Osteoblast (primary cell): Measurements from ENCODE around the gene PLD6. TPM values are rescaled to one million over a fixed set of nuclear protein-coding genes. Genes with fewer than 3 reads are reported as not detected.

ENCODE experiments used
- DNase-seq: peaks from one replicate; pipeline ENCODE4 v3.0.0; 2011; ENCODE audit warnings: low spot score, mixed read lengths; ENCODE audit not compliant: insufficient read length; ENCODE audit errors: missing footprints
- H2AFZ ChIP-seq: 2 replicates; pipeline ENCODE4 v1.6.0; 2011; ENCODE audit warnings: mild to moderate bottlenecking, low read length
- H3K27ac ChIP-seq: 2 replicates; pipeline ENCODE4 v1.5.1; 2011; ENCODE audit warnings: mild to moderate bottlenecking, low read depth, low read length, moderate library complexity
- H3K27me3 ChIP-seq: 2 replicates; pipeline ENCODE4 v1.6.0; 2012; ENCODE audit warnings: mild to moderate bottlenecking, control low read depth, inconsistent platforms, low read length, moderate library complexity; ENCODE audit not compliant: insufficient read depth
- H3K36me3 ChIP-seq: 2 replicates; pipeline ENCODE4 v1.5.1; 2011; ENCODE audit warnings: mild to moderate bottlenecking, low read length, control low read depth, moderate library complexity; ENCODE audit not compliant: insufficient read depth
- H3K4me1 ChIP-seq: 2 replicates; pipeline ENCODE4 v1.5.1; 2011; ENCODE audit warnings: mild to moderate bottlenecking, low read length, control low read depth, moderate library complexity; ENCODE audit not compliant: insufficient read depth
- H3K4me2 ChIP-seq: 2 replicates; pipeline ENCODE4 v1.6.0; 2011; ENCODE audit warnings: mild to moderate bottlenecking, low read length; ENCODE audit not compliant: insufficient read depth
- H3K4me3 ChIP-seq: fragments of 200-600 bp; sonication (generic); 3 replicates; pipeline ENCODE4 v1.5.1; 2012; ENCODE audit warnings: mild to moderate bottlenecking, low read length, inconsistent platforms; ENCODE audit not compliant: insufficient read depth
- H3K79me2 ChIP-seq: 2 replicates; pipeline ENCODE4 v1.6.0; 2012; ENCODE audit warnings: mild to moderate bottlenecking, low read length, control low read depth, inconsistent platforms; ENCODE audit not compliant: insufficient read depth
- H3K9me3 ChIP-seq: 2 replicates; pipeline ENCODE4 v1.5.1; 2011; ENCODE audit warnings: low read depth, low read length, control low read depth
- H4K20me1 ChIP-seq: 2 replicates; pipeline ENCODE4 v1.6.0; 2012; ENCODE audit warnings: mild to moderate bottlenecking, low read length, control low read depth; ENCODE audit not compliant: insufficient read depth
- total RNA-seq: library from RNA; depleted of rRNA; stranded (reverse); fragments of >200 nt; gene quantifications from 2 replicates; pipeline ENCODE4 v1.2.3, GENCODE V29; 2012
- TF ChIP-seq, protein P1 (sequence below): IDR thresholded peaks from 2 replicates; pipeline ENCODE4 v1.5.1; 2011; ENCODE audit warnings: mild to moderate bottlenecking, low read depth, low read length, moderate library complexity; ENCODE audit errors: extremely low read depth

Gene PLD6
- total RNA-seq, 1 donor = 1.4 TPM

DNA sequence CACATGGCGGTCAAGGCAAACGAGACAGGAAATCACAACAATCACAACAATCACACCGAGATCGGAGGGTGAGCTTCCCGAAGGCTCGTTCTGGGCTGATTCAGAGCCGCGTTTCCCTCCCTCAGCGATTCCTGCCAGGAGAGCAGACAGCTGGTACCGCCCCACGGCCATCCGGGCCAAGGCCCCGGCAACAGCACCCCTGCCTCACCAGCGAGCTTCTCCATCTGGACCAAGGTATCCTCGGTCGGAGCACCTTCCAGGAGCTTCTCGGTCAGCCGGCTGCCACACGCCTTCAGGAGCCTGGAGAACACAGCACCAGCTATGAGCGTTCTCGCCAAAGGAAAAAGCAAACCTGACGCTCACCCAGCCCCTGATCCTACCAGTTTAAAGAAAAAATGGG is 15.2 kb upstream of the PLD6 start:
- no peak overlapping the region for H3K4me3 ChIP-seq
- no peaks in the 10 kb centered on the region for H3K9me3 ChIP-seq
- H3K4me1 ChIP-seq = no peaks in the 10 kb centered on the region
- no peak overlapping the region for H2AFZ ChIP-seq
- peaks cover 64% of the 10 kb centered on the region for H3K79me2 ChIP-seq
- TF ChIP-seq, protein P1, sequence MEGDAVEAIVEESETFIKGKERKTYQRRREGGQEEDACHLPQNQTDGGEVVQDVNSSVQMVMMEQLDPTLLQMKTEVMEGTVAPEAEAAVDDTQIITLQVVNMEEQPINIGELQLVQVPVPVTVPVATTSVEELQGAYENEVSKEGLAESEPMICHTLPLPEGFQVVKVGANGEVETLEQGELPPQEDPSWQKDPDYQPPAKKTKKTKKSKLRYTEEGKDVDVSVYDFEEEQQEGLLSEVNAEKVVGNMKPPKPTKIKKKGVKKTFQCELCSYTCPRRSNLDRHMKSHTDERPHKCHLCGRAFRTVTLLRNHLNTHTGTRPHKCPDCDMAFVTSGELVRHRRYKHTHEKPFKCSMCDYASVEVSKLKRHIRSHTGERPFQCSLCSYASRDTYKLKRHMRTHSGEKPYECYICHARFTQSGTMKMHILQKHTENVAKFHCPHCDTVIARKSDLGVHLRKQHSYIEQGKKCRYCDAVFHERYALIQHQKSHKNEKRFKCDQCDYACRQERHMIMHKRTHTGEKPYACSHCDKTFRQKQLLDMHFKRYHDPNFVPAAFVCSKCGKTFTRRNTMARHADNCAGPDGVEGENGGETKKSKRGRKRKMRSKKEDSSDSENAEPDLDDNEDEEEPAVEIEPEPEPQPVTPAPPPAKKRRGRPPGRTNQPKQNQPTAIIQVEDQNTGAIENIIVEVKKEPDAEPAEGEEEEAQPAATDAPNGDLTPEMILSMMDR = no peak
- H4K20me1 ChIP-seq = peaks cover 13% of the 10 kb centered on the region
- H3K27ac ChIP-seq = no peak overlapping the region
- no peaks in the 10 kb centered on the region for H3K27me3 ChIP-seq
- no peak overlapping the region for H3K4me2 ChIP-seq
- H3K36me3 ChIP-seq = peaks cover 86% of the 10 kb centered on the region
- DNase-seq = peak; percentile 30

DNA sequence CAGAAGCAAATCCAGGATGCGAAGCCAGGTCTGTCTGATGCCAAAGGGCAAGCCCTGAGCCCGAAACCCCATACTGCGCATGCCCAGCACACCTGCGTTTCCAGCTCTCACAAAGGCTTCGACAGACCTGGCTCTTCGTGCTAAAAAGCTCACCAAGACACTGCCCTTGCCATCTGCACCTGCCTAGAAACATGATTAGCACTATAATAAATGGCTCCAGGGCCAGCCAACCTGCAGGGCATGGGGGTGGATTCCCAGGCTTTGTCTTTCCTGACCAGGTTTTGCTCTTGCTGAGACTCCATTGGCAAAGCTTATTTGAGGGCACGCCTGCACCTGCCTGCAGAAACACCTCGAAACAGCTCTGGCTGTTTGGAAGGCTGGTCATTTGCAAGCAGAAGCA is 14.4 kb upstream of the PLD6 start:
- Histone ChIP-seq H3K4me2 (no peak overlapping the region), H2AFZ (no peak overlapping the region), H3K27me3 (no peaks in the 10 kb centered on the region), H3K4me3 (no peak overlapping the region), H3K4me1 (no peaks in the 10 kb centered on the region), H4K20me1 (peaks cover 16% of the 10 kb centered on the region), H3K9me3 (no peaks in the 10 kb centered on the region), H3K36me3 (peaks cover 86% of the 10 kb centered on the region), H3K79me2 (peaks cover 58% of the 10 kb centered on the region), H3K27ac (no peak overlapping the region)
- no peak for DNase-seq
- TF ChIP-seq, protein P1 = no peak

DNA sequence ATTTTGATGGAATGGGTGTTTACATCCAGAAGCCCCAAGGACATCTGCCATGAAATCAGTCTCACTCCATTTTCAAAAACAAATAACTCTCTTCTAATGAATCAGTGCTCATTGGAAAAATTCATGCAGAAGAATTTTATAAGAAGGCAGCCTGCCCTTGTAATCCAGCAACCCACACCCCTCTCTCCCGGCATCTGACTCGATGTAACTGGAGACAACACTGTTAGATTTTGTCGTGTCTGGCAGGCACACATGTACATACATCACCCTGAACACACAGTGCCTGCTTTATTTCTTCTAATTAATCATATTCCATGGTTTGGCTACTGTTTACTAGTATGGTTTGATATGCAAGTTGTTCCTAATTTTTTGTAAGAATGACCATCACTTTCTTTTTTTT is 11.9 kb upstream of the PLD6 start:
- peaks cover 85% of the 10 kb centered on the region for H3K36me3 ChIP-seq

DNA sequence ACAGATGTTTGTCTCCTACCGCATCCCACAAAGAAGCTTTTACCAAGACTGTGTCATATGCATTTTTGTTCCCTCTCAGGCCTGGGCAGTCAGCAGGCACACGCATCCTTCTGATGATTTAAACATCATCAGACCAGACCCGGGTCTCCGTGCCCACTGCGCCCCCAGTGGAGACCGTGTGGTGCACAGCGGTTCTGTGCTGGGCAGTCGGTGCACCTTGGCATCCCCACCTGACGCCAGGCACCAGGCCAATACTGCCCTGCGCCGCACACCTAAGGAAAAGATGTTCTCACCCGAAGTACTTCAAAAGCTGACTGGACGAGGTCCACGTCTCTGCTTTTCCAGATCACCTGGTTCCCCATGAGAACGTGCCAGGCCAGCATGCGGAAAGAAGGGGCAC is 10.6 kb upstream of the PLD6 start:
- Histone ChIP-seq H4K20me1 (peaks cover 24% of the 10 kb centered on the region), H3K27me3 (no peaks in the 10 kb centered on the region), H3K4me2 (no peak overlapping the region), H3K4me3 (no peak overlapping the region), H3K79me2 (peaks cover 33% of the 10 kb centered on the region), H3K9me3 (no peaks in the 10 kb centered on the region), H3K27ac (no peak overlapping the region), H3K4me1 (no peaks in the 10 kb centered on the region), H3K36me3 (peaks cover 81% of the 10 kb centered on the region), H2AFZ (no peak overlapping the region)
- peak; percentile 73 for DNase-seq
- TF ChIP-seq, protein P1 = no peak

More for the DNA sequence above, 11.9 kb upstream of the PLD6 start:
- Histone ChIP-seq H3K4me2 (no peak overlapping the region), H2AFZ (no peak overlapping the region), H3K4me1 (no peaks in the 10 kb centered on the region), H4K20me1 (peaks cover 24% of the 10 kb centered on the region), H3K79me2 (peaks cover 42% of the 10 kb centered on the region), H3K27me3 (no peaks in the 10 kb centered on the region), H3K4me3 (no peak overlapping the region), H3K9me3 (no peaks in the 10 kb centered on the region), H3K27ac (no peak overlapping the region)
- DNase-seq = peak; percentile 71
- TF ChIP-seq, protein P1 = no peak
